Endothelial cell of umbilical vein (primary cell): ENCODE results near the gene AMFR. TPM values are rescaled to one million over a fixed set of nuclear protein-coding genes. Genes with fewer than 3 reads are reported as not detected.

ENCODE experiments used
- BruUV-seq: library from RNA; stranded (reverse); fragments of 400-500 nt; replicated peaks from 2 replicates; lab custom pipeline; 2021; lab: Mats Ljungman, UMichigan
- CTCF ChIA-PET: fragments of 300-600, 350-600 bp; sonication (Branson Sonifier 250); formaldehyde crosslinking; loops from one replicate; lab custom pipeline; 2021; ENCODE audit warnings: antibody characterized with exemption, inconsistent platforms; lab: Charles Lee
- POLR2A ChIA-PET: fragments of 300-600, 350-600 bp; sonication (Branson Sonifier 250); formaldehyde crosslinking; loops from one replicate; lab custom pipeline; 2021; ENCODE audit warnings: antibody characterized with exemption, inconsistent platforms; lab: Charles Lee
- DNase-seq: peaks from one replicate; pipeline ENCODE4 v3.0.0-alpha.2; 2011; ENCODE audit warnings: low read depth, low spot score
- FAIRE-seq: peaks from 2 replicates; lab custom pipeline; 2011; peaks lifted over from hg19 to GRCh38; lab: Jason Lieb, UNC
- H2AFZ ChIP-seq: 2 replicates; pipeline ENCODE4 v1.6.0; 2012; ENCODE audit warnings: low read depth, low read length, control low read depth, inconsistent platforms
- H3K27ac ChIP-seq: 2 replicates; pipeline ENCODE4 v1.5.1; 2011; ENCODE audit warnings: low read depth, mild to moderate bottlenecking, control low read depth, low read length, moderate library complexity; ENCODE audit not compliant: insufficient read depth
- H3K27me3 ChIP-seq, 2 experiments: 2 replicates each; pipeline versions ENCODE4 v1.6.0 to v1.6.1; 2011; ENCODE audit warnings: low read length in 2 of 2, mixed read lengths in 1 of 2; ENCODE audit not compliant: control insufficient read depth in 2 of 2, insufficient read depth in 2 of 2
- H3K36me3 ChIP-seq, 2 experiments: 2 replicates in 1 of 2; 3 replicates in 1 of 2; pipeline ENCODE4 v1.5.1; 2011; ENCODE audit warnings: low read length in 2 of 2, mild to moderate bottlenecking in 1 of 2, moderate library complexity in 1 of 2; ENCODE audit not compliant: control insufficient read depth in 2 of 2, insufficient read depth in 2 of 2; ENCODE audit errors: extremely low read depth in 1 of 2
- H3K4me1 ChIP-seq: 3 replicates; pipeline ENCODE4 v1.5.1; 2011; ENCODE audit warnings: mild to moderate bottlenecking, low read length; ENCODE audit not compliant: control insufficient read depth, insufficient read depth; ENCODE audit errors: extremely low read depth
- H3K4me2 ChIP-seq: 2 replicates; pipeline ENCODE4 v1.6.1; 2011; ENCODE audit warnings: low read length, control low read depth, mixed read lengths; ENCODE audit not compliant: insufficient read depth
- H3K4me3 ChIP-seq, 3 experiments: fragments of 200-600 bp in 1 of 3; sonication (generic), shearing (Covaris generic) in 1 of 3; replicated peaks in 1 of 3; 2 replicates each; pipeline ENCODE4 v1.5.1; 2011 to 2016; ENCODE audit warnings: control low read depth in 3 of 3, low read length in 3 of 3, mild to moderate bottlenecking in 2 of 3, inconsistent platforms in 1 of 3, low read depth in 1 of 3, moderate library complexity in 1 of 3; ENCODE audit not compliant: insufficient read depth in 1 of 3
- H3K79me2 ChIP-seq: 2 replicates; pipeline ENCODE4 v1.6.0; 2012; ENCODE audit warnings: low read length, inconsistent platforms; ENCODE audit not compliant: control insufficient read depth, insufficient read depth
- H3K9ac ChIP-seq: replicated peaks from 2 replicates; pipeline ENCODE3; 2011; ENCODE audit warnings: low read length, control low read depth; ENCODE audit not compliant: insufficient read depth; ENCODE audit errors: extremely low read depth
- H3K9me1 ChIP-seq: replicated peaks from 3 replicates; pipeline ENCODE4 v1.6.0; 2011; ENCODE audit warnings: mild to moderate bottlenecking, low read length; ENCODE audit not compliant: control insufficient read depth, insufficient read depth; ENCODE audit errors: extremely low read depth
- H3K9me3 ChIP-seq: replicated peaks from 2 replicates; pipeline ENCODE4 v1.5.1; 2012; ENCODE audit warnings: low read length, inconsistent platforms; ENCODE audit not compliant: control insufficient read depth, insufficient read depth
- H4K20me1 ChIP-seq: replicated peaks from 2 replicates; pipeline ENCODE3; 2011; ENCODE audit warnings: mild to moderate bottlenecking, low read length; ENCODE audit not compliant: control insufficient read depth, insufficient read depth; ENCODE audit errors: extremely low read depth
- EZH2 ChIP-seq: IDR thresholded peaks from 2 replicates; pipeline ENCODE4 v1.6.1; 2012; ENCODE audit warnings: borderline replicate concordance, low read depth, mild to moderate bottlenecking, moderate library complexity, low read length, inconsistent platforms; ENCODE audit not compliant: severe bottlenecking
- FOS ChIP-seq: IDR thresholded peaks from 2 replicates; pipeline ENCODE4 v1.6.1; 2011; ENCODE audit warnings: mild to moderate bottlenecking, low read length, moderate library complexity, borderline replicate concordance; ENCODE audit not compliant: insufficient read depth
- GATA2 ChIP-seq: IDR thresholded peaks from 2 replicates; pipeline ENCODE4 v1.7.0; 2011; ENCODE audit warnings: low read depth, mild to moderate bottlenecking, moderate library complexity, mixed read lengths, low read length; ENCODE audit not compliant: insufficient read length, insufficient read depth
- JUN ChIP-seq: IDR thresholded peaks from 2 replicates; pipeline ENCODE4 v1.6.1; 2011; ENCODE audit warnings: borderline replicate concordance, low read depth; ENCODE audit not compliant: insufficient read length, insufficient read depth
- MYC ChIP-seq: IDR thresholded peaks from one replicate; pipeline ENCODE4 v1.6.1; 2011; ENCODE audit warnings: mild to moderate bottlenecking, low read depth, low read length
- POLR2A ChIP-seq: IDR thresholded peaks from 2 replicates; pipeline ENCODE4 v1.6.1; 2012; ENCODE audit warnings: low read depth, mild to moderate bottlenecking, control low read depth, low read length
- POLR2AphosphoS5 ChIP-seq: IDR thresholded peaks from 2 replicates; pipeline ENCODE4 v1.6.1; 2012; ENCODE audit warnings: low read depth, mild to moderate bottlenecking, control low read depth, low read length, moderate library complexity; ENCODE audit not compliant: insufficient read depth
- dilution Hi-C: fragments of 300-500 bp; cut with MboI; formaldehyde crosslinking; loops from one replicate; pipeline ENCODE4 v1.15.0; 2019; ENCODE audit warnings: low sequenced_read_pairs; ENCODE audit not compliant: extremely low pct_ligation_motif_present
- intact Hi-C: fragments of 100-400 bp; cut with micrococcal nuclease; formaldehyde crosslinking; loops from one replicate; pipeline ENCODE4 v1.10.0; 2022
- polyA plus RNA-seq, 4 experiments: library from polyadenylated mRNA; depleted of rRNA in 3 of 4; stranded (reverse) in 3 of 4; unstranded in 1 of 4; fragments of >200 nt; gene quantifications; 2 replicates each; pipeline versions ENCODE4 v1.2.1 to v1.2.3, GENCODE V29; 2011 to 2012; ENCODE audit warnings: missing spikeins in 1 of 4
- total RNA-seq: library from RNA; stranded (reverse); gene quantifications from 2 replicates; pipeline ENCODE4 v1.2.3, GENCODE V29; 2021
- TF ChIP-seq, protein P1 (sequence below), 2 donors: IDR thresholded peaks; 1 replicate in 1 of 2; 2 replicates in 1 of 2; pipeline ENCODE4 v1.5.1; 2011; ENCODE audit warnings: low read length in 2 of 2, mild to moderate bottlenecking in 2 of 2, moderate library complexity in 2 of 2, control low read depth in 1 of 2, inconsistent platforms in 1 of 2, low read depth in 1 of 2; ENCODE audit not compliant: insufficient read depth in 1 of 2; ENCODE audit errors: extremely low read depth in 1 of 2
- TF ChIP-seq, protein P2 (sequence below): IDR thresholded peaks from 2 replicates; pipeline ENCODE4 v1.6.1; 2011; ENCODE audit not compliant: insufficient read depth, insufficient read length

Gene AMFR
- total and polyA plus RNA-seq, 2 donors (not counting 3 experiments of a cell fraction or from before 2014, with no cell fraction given), result 66.5 to 71.7 TPM

DNA sequence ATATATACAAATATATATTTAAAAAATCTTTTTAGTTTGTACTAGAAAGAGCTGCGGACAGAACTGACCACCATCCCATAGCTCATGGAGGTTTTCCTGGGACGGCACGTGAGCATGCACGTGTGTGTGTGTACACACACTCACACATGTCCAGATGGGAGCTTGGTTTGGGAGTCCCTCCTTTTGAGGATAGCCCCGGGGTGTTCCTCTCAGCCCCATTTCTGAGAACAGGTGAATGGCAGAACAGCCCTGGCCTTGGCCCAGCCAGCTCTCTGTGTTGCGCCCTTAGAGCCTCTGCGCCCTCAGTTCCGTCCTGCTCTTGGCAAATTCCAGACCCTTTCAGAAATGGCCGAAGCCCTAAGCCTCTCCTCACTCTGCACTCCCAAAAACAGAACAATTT lies 70.1 kb downstream of the AMFR start:
- no peak overlapping the region for H2AFZ ChIP-seq
- dilution Hi-C loops (no loop called here), intact Hi-C loops (no loop called here)
- TF ChIP-seq POLR2AphosphoS5 (no peak), POLR2A (no peak), GATA2 (no peak), FOS (no peak), MYC (no peak), EZH2 (no peak), JUN (no peak)
- TF ChIP-seq, protein P1, sequence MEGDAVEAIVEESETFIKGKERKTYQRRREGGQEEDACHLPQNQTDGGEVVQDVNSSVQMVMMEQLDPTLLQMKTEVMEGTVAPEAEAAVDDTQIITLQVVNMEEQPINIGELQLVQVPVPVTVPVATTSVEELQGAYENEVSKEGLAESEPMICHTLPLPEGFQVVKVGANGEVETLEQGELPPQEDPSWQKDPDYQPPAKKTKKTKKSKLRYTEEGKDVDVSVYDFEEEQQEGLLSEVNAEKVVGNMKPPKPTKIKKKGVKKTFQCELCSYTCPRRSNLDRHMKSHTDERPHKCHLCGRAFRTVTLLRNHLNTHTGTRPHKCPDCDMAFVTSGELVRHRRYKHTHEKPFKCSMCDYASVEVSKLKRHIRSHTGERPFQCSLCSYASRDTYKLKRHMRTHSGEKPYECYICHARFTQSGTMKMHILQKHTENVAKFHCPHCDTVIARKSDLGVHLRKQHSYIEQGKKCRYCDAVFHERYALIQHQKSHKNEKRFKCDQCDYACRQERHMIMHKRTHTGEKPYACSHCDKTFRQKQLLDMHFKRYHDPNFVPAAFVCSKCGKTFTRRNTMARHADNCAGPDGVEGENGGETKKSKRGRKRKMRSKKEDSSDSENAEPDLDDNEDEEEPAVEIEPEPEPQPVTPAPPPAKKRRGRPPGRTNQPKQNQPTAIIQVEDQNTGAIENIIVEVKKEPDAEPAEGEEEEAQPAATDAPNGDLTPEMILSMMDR (IDR thresholded peaks at IDR 0.05; ENCODE audit: extremely low read depth in 1 of 2, insufficient read depth in 1 of 2, low read depth in 1 of 2, low read length in 2 of 2), result no peak
- TF ChIP-seq, protein P2, sequence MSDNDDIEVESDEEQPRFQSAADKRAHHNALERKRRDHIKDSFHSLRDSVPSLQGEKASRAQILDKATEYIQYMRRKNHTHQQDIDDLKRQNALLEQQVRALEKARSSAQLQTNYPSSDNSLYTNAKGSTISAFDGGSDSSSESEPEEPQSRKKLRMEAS, result no peak
- H3K27me3 ChIP-seq, result peaks cover 0 to 3% of the 10 kb centered on the region in 2 experiments
- no peaks in the 10 kb centered on the region for H3K79me2 ChIP-seq
- DNase-seq, result no peak
- peaks cover 14% of the 10 kb centered on the region for H3K4me1 ChIP-seq
- no peak overlapping the region for H3K9ac ChIP-seq
- POLR2A ChIA-PET, result no interaction called here
- H3K9me3 ChIP-seq, result no peaks in the 10 kb centered on the region
- no peak overlapping the region for H3K4me3 ChIP-seq
- CTCF ChIA-PET, result interaction anchor here (2.5 kb wide), 1 partner anchor 36 kb away, joined by 21 read pairs; no protein-coding TSS in a partner anchor
- H3K36me3 ChIP-seq, result no peaks in the 10 kb centered on the region
- no peaks in the 10 kb centered on the region for H3K9me1 ChIP-seq
- no peak overlapping the region for H3K27ac ChIP-seq
- H4K20me1 ChIP-seq, result no peaks in the 10 kb centered on the region
- no TSS peak for BruUV-seq
- FAIRE-seq, result no peak
- no peak overlapping the region for H3K4me2 ChIP-seq
